GM12865 (cell line): ENCODE data around the gene RNU6-1.

Source experiments
- DNase-seq: peaks from one replicate; pipeline ENCODE4 v3.0.0; 2010; ENCODE audit warnings: low read depth
- H3K4me3 ChIP-seq: 2 replicates; pipeline ENCODE4 v1.5.1; 2011; ENCODE audit warnings: mild to moderate bottlenecking, low read depth, low read length, control low read depth
- TF ChIP-seq, protein P1 (sequence below): IDR thresholded peaks from 2 replicates; pipeline ENCODE4 v1.5.1; 2011; ENCODE audit warnings: low read length, control low read depth, low read depth, inconsistent platforms; ENCODE audit not compliant: insufficient read depth; ENCODE audit errors: missing control alignments

The RNU6-1 gene

DNA sequence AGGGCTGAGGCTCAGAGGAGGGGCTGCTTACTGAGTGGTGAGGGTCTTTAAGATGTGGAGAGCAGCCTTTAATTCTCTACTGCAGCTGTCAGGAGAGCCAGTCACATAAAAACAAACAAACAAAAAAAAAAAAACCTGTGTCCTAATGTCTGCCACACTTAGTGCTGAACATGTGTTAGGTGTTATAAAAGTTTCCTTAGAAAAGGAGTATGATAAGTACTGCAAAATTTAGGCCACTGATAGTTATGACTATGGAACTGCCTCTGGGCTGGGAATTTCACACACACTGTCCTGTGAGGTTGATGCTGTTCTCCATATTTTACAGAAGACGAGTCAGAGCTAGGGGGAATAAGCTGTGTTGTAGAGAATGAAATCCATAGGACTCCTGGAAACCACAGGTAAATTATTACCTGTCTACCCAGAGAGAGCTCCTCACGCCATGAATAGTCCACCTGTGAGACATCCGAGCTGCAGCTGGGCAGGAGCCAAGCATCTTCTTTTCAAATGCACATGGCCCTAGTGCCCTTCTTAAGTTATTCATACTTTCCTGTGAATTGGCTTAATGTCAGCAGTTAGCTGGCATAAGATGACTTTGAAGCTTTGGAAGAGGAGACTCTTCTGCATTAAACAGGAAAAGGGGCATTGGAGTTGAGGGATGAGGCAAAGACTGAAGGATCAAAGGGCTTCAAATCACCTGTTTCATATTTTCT, 49.1 kb downstream of the RNU6-1 start:
- no peak for DNase-seq
- TF ChIP-seq, protein P1, sequence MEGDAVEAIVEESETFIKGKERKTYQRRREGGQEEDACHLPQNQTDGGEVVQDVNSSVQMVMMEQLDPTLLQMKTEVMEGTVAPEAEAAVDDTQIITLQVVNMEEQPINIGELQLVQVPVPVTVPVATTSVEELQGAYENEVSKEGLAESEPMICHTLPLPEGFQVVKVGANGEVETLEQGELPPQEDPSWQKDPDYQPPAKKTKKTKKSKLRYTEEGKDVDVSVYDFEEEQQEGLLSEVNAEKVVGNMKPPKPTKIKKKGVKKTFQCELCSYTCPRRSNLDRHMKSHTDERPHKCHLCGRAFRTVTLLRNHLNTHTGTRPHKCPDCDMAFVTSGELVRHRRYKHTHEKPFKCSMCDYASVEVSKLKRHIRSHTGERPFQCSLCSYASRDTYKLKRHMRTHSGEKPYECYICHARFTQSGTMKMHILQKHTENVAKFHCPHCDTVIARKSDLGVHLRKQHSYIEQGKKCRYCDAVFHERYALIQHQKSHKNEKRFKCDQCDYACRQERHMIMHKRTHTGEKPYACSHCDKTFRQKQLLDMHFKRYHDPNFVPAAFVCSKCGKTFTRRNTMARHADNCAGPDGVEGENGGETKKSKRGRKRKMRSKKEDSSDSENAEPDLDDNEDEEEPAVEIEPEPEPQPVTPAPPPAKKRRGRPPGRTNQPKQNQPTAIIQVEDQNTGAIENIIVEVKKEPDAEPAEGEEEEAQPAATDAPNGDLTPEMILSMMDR, result no peak
- H3K4me3 ChIP-seq, result no peak overlapping the region
